T-helper 9 cell (primary cell): ENCODE results near the gene SYT5.

ENCODE experiments used
- DNase-seq: peaks from one replicate; pipeline ENCODE4 v3.0.0-alpha.2; 2020

The SYT5 gene

DNA sequence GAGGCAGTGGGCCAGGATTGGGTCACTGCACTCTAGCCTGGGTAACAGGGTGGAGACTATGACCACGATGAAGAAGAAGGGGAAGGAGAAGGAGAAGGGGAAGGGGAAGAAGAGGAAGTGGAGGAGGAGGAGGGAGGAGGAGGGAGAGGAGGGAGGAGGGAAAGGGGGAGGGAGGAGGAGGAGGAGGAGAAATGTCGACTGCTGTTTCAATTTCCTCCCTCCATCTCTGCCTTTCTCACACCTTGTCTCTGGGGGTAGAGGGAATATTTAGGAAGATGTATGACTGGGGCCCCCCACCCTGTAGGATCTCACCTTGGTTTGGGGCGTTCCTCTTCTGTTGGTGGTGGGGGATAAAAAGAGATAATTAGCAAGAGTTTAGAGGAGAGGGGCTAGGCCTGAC lies 34.9 kb downstream of the SYT5 start:
- no peak for DNase-seq

DNA sequence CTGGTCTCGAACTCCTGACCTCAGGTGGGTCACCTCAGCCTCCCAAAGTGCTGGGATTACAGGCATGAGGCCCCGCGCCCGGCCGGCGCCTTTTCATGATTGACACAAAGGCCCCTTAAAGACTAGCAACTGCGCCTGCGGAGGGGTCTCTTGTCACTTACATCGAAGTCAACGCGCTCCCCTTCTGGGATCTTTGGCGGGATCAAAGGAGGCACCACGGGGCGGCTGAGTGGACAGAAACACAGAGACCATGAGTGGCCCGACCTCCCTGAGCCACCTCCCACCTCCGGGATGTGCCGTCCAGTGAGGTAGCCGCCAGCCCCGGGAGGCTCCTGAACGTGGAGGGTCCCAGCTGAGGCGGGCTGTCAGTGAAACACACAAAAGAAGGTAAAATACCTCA lies 38.4 kb downstream of the SYT5 start:
- no peak for DNase-seq

DNA sequence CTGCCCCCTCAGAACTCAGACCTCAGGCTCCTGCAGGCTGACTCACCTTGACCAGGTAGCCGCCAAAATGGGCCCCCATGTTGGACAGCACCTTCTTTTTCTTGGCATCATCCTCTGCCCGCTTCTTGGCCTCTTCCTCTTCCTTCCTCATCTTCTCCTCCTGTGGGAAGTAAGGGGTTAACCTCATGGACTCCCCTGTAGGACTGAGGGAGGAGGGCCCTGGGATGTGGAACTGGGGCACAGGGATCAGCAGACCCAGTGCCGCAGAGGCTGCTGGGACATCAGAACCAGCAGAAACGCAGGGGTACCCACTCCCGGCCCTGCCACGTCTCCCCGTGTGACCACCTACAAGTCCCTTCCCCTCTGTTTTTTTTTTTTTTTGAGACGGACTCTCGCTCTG lies 42.2 kb downstream of the SYT5 start:
- no peak for DNase-seq

DNA sequence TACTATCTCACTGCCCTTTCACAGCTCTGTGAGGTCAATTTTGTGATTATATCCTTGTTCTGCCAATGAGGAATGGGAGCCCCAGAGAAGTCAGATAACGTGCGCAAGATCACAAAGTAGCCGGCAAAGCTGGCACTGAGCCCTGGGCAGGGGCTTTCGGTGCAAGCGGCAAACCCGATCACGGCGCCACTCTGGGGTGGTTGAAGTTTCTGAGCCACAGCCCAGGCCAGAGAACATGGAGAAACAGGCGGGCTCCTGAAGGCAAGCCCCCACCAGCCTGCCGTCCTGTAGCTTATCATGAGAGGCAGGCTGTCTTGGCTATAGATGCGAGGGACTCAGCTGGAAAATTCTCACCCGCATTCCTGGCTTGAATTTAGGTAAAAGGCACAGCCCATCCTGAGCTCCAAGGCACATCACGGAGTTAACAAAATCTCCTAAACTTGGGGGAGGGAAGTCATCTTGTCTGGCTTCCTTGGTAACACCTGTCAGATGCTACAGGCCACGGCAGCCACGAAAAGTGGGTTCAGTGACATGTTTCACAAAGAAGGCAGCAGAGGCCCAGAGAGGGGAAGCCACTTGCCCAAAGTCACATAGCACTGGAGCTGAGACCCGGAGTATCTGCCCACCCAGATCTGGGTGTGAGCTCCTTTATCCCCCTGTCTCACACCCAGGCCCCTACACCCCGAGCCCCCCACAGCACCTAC lies 43.5 kb downstream of the SYT5 start:
- DNase-seq: no peak

- no peak for DNase-seq
These were observed 45.4 kb downstream of the SYT5 start for GRCh38 chr19:55134736-55135135.

GRCh38 chr19:55133639-55134444 lies 46.2 kb downstream of the SYT5 start:
- no peak for DNase-seq

GRCh38 chr19:55132453-55133129 lies 47.5 kb downstream of the SYT5 start:
- no peak for DNase-seq

DNA sequence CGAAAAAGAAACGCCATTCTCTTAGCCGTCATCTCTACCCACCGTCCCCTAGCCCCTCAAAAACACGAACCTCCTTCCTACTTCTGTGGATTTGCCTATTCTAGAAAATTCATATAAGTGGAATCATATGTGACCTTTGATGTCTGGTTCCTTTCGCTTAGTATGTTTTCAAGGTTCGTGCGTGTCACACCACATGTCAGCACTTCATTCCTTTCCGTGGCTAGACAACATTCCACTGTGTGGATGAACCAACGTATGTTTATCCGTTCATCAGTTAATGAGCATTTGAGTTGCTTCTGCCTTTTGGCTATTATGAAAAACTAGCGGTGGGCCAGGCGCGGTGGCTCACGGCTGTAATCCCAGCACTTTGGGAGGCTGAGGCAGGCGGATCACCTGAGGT lies 48.7 kb downstream of the SYT5 start:
- DNase-seq: no peak
